HL-60/S4 treated with phorbol 12-myristate 13-acetate at 8.2 ng/mL for 4 days and 3 days (cell line): ENCODE results near the gene RBM19.
"Not testable (repeated sequence)": the region's sequence is repeated elsewhere in the genome, so short reads cannot be mapped to it uniquely, and the experiment has no call there.

Experiments used
- in situ Hi-C: fragments of 300-500 bp; cut with MboI; formaldehyde crosslinking; loops from 2 replicates; pipeline ENCODE4 v1.15.0; 2022; ENCODE audit warnings: low sequenced_read_pairs

RBM19 gene

GRCh38 chr12:113818833-113819232, 147.3 kb downstream of the RBM19 start:
- in situ Hi-C loops = no loop called here

GRCh38 chr12:113818283-113818682, 147.8 kb downstream of the RBM19 start:
- in situ Hi-C loops = no loop called here

GRCh38 chr12:113816866-113817265, 149.3 kb downstream of the RBM19 start:
- in situ Hi-C loops = no loop called here

- in situ Hi-C loops = no loop called here
Measured at GRCh38 chr12:113815031-113815430, 151.1 kb downstream of the RBM19 start.

- in situ Hi-C loops = no loop called here
Measured at GRCh38 chr12:113813229-113813541, 152.9 kb downstream of the RBM19 start.

GRCh38 chr12:113812411-113813228, 153.5 kb downstream of the RBM19 start:
- in situ Hi-C loops = no loop called here

- in situ Hi-C loops = not testable (repeated sequence)
Measured at GRCh38 chr12:113809462-113810220, 156.5 kb downstream of the RBM19 start.

GRCh38 chr12:113808095-113808951, 157.8 kb downstream of the RBM19 start:
- in situ Hi-C loops = no loop called here

- in situ Hi-C loops = no loop called here
Measured at GRCh38 chr12:113805673-113806072, 160.5 kb downstream of the RBM19 start.

- in situ Hi-C loops = no loop called here
Measured at GRCh38 chr12:113804961-113805600, 161.0 kb downstream of the RBM19 start.

GRCh38 chr12:113803759-113804140, 162.4 kb downstream of the RBM19 start:
- in situ Hi-C loops = no loop called here

GRCh38 chr12:113802966-113803758, 163.0 kb downstream of the RBM19 start:
- in situ Hi-C loops = no loop called here

- in situ Hi-C loops = no loop called here
Measured at GRCh38 chr12:113802000-113802749, 163.9 kb downstream of the RBM19 start.

GRCh38 chr12:113800201-113800600, 165.9 kb downstream of the RBM19 start:
- in situ Hi-C loops = no loop called here

- in situ Hi-C loops = no loop called here
Measured at GRCh38 chr12:113798552-113798951, 167.6 kb downstream of the RBM19 start.

- in situ Hi-C loops = no loop called here
Measured at GRCh38 chr12:113797535-113797868, 168.6 kb downstream of the RBM19 start.

GRCh38 chr12:113796852-113797534, 169.1 kb downstream of the RBM19 start:
- in situ Hi-C loops = no loop called here

GRCh38 chr12:113796066-113796827, 169.9 kb downstream of the RBM19 start:
- in situ Hi-C loops = no loop called here
